Activated T-helper 1 cell treated with anti-CD3 and anti-CD28 coated beads, Interleukin-2, amount 50 U/mL, for 16 hours (primary cell): ENCODE measurements around the gene TRIM44.

ENCODE experiments used
- DNase-seq, 2 donors: peaks; one replicate each; pipeline ENCODE4 v3.0.0-alpha.2; 2020; ENCODE audit warnings: low read depth in 1 of 2, low spot score in 1 of 2

The TRIM44 gene

DNA sequence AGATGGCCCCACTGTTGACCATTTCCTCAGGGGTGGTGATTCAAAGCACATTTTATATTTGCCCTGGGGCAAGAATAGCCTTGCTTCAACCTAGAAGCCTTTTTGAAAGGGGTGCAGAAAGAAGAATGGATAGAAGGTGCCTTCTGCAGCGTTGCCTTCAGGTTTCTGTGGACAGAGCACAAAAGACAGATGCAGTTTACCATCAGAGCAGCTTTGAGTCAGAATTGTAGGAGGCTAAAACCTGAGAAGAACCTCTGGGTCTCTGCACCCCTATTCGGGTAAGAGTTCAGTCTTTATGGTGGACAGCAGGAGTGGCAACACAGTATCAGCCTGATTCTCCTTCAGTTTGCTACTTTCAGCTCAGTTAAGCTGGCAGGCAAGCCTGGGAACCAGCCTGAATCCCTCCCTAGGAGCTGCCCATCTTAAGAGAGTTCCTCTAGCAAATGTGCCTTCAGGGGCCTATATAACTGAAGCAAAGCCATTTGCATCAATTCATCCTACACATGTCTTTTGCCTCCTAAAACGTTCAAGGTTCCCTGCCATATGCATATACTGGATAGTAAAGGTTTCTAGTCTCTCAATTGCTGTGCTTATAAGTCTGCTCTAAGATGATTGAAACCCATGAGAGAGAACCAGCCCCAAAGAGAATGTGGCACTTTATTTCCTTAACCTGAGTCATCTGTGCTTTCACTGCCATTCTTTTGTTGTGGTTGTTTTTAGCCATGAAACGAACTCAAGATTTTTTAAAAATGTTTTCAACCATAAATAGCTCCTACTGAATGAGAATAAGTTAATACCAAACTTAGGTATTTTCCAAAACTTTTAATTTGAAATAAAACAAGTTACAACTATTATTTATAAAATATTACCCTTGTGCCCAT, 123.0 kb downstream of the TRIM44 start:
- DNase-seq, result no peak

DNA sequence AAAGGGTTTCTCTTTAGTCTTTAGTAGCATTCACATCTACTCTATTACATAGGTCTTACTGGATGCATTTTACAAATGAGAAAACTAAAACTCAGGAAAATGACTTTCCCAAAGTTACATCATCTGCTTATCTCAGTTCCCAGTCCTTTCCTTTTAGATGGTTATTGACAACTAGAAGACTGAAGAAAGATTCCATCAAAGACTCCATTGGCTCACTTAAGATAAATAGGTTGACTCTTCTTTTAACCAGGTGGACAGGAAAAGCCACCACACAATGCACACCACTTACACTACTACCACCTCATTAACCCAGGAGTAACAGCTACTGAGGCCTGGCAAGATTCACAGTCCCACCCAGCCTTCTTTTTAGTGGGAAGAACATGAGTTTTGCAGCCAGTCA, 123.6 kb downstream of the TRIM44 start:
- DNase-seq, result no peak

DNA sequence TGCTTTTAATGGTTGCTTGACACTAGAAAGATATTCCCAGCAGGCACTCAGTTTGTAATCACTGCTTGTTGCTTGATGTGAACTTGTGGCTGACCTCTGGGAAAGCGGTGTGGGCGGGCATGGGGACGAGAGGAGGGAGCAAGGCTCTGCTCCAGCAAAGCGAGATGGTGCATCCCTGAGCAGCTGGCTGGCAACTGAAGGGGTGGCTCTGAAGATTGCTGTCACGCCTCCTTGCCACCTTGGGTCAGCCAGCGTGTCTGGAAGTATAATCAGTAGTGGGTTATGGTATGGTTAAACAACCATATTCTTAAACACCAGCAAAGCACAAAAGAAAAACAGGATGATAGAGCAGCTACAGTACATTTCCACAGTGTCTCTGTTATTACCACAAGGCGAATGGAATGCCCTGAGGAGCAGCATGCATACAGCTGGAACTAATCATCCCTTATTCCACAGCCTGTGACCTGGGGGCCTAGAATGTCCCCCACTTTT, 124.5 kb downstream of the TRIM44 start:
- DNase-seq, result no peak

DNA sequence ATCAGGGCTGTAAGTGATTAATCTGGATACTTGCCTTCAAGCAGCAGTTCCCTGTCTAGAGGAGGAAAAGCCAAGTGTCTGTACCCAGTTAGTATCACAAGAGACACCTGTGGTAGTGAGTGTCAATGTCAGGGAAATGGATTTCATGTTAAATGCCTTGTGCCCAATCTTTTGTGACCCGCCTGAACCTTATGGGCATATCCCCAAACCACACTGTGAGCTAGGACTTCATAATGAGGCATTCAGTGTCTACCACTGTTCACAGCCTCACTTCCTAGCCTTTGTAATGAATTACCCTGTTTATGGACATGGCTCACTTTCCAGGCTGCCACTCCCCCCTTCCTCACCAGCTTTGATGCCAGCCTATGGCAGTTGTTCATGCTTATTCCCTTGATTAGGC, 125.1 kb downstream of the TRIM44 start:
- DNase-seq, result no peak

DNA sequence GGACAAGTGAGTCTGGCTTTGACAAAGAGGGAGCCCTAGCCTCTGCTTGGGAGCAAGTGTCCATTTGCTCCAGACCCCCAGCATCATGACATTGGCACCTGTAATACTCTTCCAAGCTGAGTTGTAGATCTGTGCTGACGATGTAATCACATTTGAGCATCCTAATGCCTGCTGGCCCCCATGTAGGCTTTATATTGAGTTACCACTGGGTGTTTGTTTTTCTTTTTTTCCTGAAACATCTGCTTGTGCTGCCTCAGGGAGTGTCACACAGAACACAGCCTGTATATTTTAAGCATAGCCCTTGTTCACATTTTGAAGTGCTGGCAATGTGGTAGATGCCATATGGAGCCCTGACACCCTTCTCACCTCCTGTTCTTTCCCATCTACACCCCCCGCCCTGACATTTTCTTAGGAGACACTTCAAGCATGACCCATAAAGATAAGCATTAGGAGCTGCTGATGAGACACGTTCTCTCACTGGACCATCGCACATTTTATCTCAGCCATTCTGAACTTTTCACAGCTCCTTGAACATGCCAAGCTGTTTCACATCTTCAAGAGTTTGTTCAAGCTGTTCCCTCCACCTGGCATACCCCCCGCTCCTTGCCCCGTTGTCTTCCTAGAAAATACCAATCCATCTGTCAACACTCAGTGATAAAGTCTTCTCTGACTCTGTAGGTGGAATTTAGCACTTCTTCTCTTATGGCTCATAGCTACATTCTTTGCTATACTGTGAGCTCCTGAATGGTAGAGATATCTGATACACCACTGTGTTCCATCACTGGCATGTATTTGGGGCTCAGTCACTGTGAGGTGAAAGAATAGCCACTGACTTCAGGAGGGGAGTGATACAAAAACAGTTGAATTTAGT, 128.7 kb downstream of the TRIM44 start:
- no peak for DNase-seq

DNA sequence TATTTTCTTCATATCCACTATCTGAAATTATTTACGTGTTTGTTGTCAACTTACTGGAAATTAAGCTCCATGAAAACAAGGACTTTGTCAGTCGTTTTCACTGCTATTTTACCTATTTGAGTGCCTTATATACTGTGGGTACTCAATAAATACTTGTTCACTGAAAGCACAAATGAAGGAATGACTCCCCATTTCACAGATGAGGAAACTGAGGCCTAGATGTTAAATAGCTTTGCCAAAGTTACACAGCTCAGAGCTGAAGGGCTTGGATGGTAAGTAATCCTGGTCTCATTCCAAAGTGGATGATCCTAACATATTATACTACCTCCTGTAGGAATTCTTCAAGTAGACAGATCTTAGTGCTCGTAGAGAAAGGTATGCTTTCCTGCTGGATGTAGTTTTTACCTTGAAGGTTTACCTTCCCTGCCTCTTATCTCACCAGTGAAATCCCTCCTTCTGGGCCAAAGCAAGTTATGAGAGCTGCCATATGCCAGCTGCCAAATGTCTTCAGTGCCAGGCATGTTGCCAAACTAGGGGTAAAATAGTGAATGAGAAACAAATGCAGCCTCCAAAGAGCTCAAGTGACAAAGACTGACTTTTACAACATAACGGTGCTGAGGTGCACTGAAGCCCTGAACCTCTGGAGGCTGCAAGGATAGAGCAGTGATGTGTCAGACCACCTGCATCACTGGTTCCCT, 129.7 kb downstream of the TRIM44 start:
- no peak for DNase-seq

DNA sequence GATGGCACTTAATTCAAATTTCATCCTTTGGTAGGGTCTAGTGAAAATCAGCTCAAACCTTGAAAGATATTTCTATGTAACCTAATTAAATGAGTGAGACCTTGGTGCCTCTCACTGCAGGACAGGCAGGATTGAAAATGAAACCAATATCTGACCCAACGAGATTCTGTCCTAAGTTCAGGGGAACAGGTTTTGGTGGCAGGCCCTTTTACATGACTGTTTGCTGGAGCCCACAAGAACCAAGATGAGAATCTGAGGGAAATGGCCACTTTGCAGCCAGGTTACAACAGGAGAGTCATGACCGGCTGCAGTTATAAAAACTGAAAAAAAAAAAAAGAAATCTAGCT, 130.2 kb downstream of the TRIM44 start:
- DNase-seq, result no peak

DNA sequence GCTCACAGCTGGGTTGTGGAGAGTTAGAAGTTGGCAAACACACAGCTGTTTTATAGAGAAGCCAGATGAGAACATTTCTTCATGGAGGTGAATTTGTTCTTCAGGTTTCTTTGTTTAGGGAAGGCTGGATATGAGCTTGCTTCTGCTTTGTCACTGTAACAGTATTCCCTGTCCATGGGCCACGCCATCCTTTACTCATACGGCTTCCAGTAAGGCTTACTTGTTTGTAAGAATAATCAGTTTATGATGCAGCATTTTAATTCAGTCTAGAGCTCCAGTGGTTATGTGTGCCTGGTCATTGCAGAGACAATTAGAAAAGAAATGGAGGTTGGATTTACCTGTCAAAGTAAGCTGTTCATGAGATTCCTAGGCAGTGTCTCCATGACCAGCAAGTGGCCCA, 131.8 kb downstream of the TRIM44 start:
- DNase-seq, result no peak

DNA sequence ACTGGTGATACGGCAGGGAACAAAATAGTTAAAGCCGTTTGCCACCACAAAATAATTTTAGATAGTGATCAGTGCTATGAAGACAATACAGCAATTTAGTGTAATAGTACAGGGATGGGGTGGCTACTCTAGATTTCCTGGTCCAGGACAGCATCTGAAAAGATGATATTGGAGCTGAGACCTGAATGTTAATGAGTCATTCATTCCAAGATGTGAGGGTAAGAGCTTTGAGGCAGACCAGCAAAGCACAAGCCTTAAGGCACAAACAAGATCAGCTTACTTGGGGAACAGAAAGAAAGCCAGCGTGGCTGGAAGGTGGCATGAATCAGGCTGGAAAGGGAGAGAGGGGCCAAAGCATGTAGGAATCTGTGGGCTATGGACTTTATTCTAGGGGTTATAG, 132.3 kb downstream of the TRIM44 start:
- no peak for DNase-seq

DNA sequence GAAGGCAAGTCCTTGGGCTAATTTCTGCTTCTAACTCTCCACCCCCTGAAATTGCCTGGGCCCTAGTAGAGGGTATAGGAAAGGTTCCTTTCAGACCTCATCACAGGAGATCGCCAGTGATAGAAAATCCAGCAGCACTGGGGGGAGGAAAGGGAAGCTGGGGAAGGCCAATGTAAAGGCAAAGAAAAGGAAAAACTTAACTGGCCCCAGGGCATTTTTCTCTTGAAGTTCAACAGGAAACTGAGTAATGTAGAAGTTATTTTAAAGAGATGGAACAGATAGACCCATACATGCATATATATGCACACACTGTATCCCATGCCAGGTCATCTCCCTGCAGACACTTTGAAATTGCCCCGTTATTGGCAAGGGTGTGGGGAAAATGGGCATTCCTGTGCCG, 134.0 kb downstream of the TRIM44 start:
- DNase-seq, result no peak

DNA sequence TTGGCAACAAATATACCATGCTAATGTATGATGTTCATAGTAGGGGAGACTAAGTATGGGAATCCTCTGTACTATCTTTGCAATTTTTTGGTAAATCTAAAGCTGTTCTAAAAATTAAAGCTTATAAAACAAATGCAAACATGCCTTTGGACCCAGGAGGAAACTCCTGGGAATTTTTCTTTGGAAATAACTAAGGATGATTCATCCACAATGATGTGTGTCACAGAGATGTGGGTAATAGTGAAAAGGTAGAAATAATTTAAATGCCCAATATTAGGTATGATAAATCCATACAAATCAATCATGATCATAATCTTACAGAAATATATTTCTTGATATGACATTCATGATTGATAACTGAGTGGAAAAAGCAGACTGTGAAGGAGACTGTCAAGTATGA, 135.8 kb downstream of the TRIM44 start:
- no peak for DNase-seq

DNA sequence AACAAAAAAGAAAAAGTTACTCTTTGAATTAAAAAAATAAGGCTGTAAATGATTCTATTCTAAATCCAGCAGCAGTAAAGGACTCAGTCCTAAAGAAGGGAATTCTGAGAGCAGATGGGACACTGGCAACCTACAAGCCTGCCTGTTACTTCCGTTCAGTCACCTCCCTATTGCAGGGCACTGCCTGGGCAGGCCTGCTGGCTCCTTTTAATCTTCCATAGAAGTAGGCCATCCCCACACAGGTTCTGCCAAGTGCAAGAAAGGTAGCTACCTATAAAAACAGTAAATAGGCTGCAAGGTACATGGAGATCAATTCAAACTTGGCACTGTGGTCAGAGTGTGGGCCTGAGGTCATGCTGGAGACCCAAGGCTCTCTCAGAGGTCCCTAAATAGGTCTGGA, 136.4 kb downstream of the TRIM44 start:
- DNase-seq, result no peak

DNA sequence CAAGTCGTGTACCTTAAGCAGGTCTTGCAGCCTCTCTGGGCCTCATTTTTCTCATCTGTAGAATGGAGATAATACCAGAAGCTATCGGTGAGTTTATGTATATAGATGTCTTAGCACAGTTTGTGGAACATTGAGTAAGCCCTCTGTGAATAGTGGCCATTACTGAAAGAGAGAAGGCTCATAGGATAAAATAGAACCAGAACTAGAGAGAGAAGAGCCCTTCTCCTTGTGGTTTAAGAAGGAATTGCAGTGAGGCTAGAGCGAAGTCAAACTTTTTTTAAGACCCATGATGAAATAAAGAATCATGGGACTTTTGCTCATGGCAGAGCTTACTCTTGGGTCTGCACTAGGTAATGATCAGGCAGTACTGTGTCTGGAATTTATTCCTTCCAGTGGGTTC, 137.1 kb downstream of the TRIM44 start:
- no peak for DNase-seq

DNA sequence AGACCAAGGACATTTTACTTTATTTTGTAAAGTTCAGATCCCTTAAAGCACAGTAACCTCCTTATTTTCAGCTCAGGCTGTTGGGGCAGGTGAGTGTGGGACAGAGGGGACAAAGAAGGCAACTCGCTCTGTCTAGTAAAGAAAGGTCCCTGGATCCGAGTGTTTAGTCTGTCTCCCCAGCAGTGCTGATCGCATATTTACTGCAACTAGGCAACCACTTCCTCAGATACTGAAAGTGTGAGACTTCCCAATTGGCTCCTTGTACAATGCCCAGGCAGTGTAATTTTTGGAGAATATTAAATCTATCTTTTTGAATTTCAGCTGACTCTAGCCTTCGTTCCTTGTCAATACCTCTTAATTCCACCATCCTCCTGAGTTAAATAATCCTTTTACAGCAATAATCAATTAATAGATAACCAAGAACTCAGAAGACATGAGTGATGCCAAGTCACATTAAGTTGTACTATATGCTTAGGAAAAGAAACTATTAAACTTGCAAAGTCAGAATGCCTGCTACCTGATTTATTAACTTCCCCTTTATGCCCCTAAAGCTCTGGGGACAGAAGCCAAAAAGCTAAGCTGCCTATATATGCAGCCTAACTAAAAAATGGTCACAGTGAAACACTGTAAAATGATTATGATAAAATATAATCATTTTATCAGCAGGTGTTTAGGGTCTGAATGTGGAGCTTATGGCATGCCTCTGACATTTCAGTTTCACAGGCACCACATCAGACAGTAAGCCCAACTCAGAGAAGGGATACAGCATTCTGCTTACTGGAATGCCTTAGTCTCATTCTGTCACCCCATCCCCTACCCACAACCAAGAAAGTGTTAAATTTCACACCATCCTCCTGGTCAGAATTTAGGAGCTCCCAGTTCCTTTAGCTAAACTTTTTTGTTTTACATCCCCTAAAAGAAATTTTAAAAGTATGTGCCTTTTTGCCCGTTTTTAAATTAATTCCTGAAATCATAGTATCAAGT, 138.7 kb downstream of the TRIM44 start:
- DNase-seq, result no peak

DNA sequence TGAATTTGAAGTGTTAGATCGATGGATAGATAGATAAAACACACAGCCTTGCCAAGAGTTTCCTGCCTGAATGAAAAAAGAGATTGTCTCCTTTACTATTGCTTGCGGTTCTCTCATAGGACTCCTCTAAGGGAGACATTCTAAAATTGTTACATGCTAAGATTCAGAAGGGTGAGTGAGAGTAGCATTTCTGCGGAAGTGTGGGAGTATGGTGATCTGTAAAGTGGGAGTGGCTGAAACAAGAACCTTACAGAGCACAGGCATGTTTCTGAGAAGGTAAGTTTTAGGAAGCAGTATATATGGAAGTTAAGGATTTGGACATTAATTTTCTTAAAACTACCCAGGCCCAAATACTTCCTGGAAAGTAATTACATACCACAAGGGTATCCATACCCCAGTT, 139.6 kb downstream of the TRIM44 start:
- no peak for DNase-seq

DNA sequence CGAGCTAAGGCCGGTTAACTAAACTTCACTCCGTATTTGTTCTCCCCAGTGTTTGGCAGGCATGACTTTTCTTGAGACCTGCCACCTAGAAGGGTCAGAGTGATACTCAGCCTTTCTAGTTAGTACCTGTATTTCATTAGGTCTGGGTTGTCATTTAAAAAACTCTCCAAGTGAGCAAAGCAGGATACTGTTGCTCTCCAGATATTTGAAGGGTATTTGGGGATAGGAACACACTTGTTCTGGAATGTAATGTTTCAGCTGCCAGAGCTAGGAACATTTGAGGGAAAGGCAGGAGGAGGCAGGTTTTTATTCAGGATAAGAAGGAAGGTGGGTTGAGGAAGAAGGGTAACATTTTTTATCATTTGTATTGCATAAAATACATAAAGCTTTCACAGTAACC, 140.1 kb downstream of the TRIM44 start:
- no peak for DNase-seq

DNA sequence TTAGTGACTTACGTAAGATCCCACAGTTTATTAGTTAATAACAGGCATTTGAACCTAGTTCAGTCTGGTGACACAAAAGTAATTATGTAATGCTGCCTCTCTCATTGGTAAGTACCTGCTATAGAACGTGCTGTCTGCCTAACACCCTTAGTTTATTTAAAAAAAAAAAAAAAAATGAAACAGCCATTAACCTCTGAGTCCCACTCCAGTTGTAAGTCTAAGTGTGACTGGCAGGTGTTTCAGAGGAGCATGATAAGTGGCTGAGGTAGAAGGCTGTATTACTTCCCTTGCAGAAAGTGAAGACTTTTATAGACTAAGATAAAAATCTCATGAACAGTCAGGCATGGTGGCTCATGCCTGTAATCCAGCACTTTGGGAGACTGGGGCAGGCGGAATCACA, 140.5 kb downstream of the TRIM44 start:
- DNase-seq, result no peak

DNA sequence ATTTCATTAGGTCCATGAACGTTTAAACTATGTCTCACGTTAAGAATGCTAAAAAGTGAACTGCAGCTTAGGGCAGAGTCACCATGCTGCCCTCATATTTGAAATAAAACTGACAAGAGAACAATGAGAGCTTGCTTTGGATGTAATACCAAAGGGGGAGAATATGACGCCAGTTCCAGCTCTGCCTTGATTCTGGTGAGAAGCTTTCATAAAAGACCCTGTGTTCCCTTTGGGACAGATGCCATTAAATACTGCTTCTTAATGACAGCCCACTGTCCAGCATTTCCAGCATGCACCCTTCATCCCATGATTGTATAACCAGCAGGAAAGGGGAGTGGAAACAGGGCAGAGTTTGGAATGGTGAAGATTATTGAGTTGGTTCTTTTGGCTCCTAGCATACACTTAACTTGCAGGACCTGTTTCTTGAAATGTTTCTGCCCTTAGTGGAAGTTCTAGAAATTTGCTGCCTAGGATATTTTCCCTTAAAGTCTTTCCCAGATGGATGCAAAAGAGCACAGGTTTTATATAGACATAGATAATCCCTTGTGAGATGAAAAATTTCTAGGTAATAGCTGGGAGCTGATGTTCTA, 142.0 kb downstream of the TRIM44 start:
- DNase-seq, result no peak

DNA sequence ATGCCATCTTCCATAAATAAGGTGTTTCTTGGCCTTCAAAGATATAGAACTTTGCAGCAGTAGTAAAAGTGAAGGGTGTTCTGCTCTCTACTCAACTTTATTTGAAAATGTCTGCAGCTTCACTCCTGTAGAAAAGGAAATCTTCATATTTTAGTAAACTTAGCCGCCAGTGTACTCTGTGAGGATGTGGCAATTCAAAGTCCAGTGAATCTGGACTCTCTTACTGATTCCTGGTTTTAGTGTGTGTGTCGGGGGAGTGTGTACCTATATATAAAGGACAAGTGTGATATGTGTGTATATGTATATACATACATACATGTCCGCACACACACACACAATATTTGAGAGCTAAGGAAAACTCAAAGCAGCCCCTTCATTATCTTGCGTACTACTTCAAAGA, 147.0 kb downstream of the TRIM44 start:
- DNase-seq, result no peak

DNA sequence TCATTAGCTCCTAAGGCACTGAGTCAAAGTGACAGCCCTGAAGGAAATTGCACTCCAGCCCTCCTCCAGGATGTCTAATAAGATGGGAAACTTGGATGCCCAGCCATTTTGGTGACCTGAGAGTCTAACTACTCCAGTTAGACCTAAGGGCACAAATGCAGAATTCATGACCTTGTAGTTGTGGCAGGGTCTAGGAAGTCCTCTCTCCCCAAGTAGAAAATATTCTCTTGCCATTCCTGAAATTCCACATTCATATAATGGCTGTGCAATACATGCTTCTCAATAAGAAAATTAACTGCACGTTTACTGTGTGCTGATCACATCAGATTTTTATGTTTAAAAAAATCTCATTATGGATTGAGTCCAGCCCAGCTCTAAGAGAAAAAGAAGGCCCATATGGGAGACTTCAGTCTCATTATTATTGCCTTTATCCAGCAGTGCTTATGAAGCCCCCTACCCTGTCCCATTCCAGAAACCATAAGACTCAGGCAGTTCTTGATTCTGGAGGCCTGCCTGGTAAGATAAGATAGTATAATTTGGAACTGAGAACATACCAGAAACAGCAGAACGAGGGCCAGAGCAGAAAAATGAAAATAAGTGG, 147.6 kb downstream of the TRIM44 start:
- no peak for DNase-seq
